H1 (cell line): Measurements from ENCODE around the gene PSMD13. TPM values are rescaled to one million over a fixed set of nuclear protein-coding genes. Genes with fewer than 3 reads are reported as not detected.

ENCODE experiments used
- CTCF ChIA-PET: fragments of 300-600 bp; sonication (Branson Sonifier 250); formaldehyde crosslinking; loops from one replicate; lab custom pipeline; 2021; ENCODE audit not compliant: partially characterized antibody; lab: Charles Lee
- POLR2A ChIA-PET: fragments of 300-600 bp; sonication (Branson Sonifier 250); formaldehyde crosslinking; loops from one replicate; lab custom pipeline; 2021; ENCODE audit warnings: inconsistent platforms; ENCODE audit not compliant: partially characterized antibody; lab: Charles Lee
- DNase-seq, 2 experiments: peaks; one replicate each; pipeline versions ENCODE4 v3.0.0 to v3.0.0-alpha.2; 2010 to 2022; ENCODE audit warnings: low spot score in 2 of 2, low read depth in 1 of 2, mixed read lengths in 1 of 2
- FAIRE-seq: peaks from 2 replicates; lab custom pipeline; 2011; peaks lifted over from hg19 to GRCh38; lab: Jason Lieb, UNC
- H2AFZ ChIP-seq: 2 replicates; pipeline ENCODE4 v1.8.1; 2012; ENCODE audit warnings: low read length, inconsistent platforms
- H2AK5ac ChIP-seq: 2 replicates; pipeline ENCODE4 v1.6.1; 2013; ENCODE audit warnings: low read depth, low read length
- H2BK120ac ChIP-seq: replicated peaks from 2 replicates; pipeline ENCODE3; 2013; ENCODE audit warnings: low read depth, low read length, inconsistent platforms
- H2BK12ac ChIP-seq: 2 replicates; pipeline ENCODE4 v1.6.1; 2013; ENCODE audit warnings: low read depth, low read length
- H2BK15ac ChIP-seq: 2 replicates; pipeline ENCODE4 v1.6.1; 2013; ENCODE audit warnings: low read length
- H2BK20ac ChIP-seq: 2 replicates; pipeline ENCODE4 v1.6.1; 2013; ENCODE audit warnings: low read length
- H2BK5ac ChIP-seq: 2 replicates; pipeline ENCODE4 v1.6.1; 2013; ENCODE audit warnings: low read depth, low read length
- H3K14ac ChIP-seq: 2 replicates; pipeline ENCODE4 v1.6.1; 2013; ENCODE audit warnings: inconsistent platforms; ENCODE audit not compliant: insufficient read length
- H3K18ac ChIP-seq: 2 replicates; pipeline ENCODE4 v1.6.1; 2013; ENCODE audit warnings: low read length; ENCODE audit errors: extremely low read depth
- H3K23ac ChIP-seq: 2 replicates; pipeline ENCODE4 v1.6.1; 2013; ENCODE audit warnings: inconsistent platforms; ENCODE audit not compliant: insufficient read length
- H3K23me2 ChIP-seq: 2 replicates; pipeline ENCODE4 v1.6.1; 2013; ENCODE audit warnings: low read depth, low read length
- H3K27ac ChIP-seq: 2 replicates; pipeline ENCODE4 v1.6.1; 2011; ENCODE audit warnings: low read depth, low read length, inconsistent platforms
- H3K27me3 ChIP-seq, 4 experiments: replicated peaks in 1 of 4; 1 replicate in 1 of 4; 2 replicates in 3 of 4; pipeline versions ENCODE4 v1.6.1 to v1.8.1; 2011 to 2013; ENCODE audit warnings: low read length in 3 of 4, mild to moderate bottlenecking in 3 of 4, inconsistent platforms in 2 of 4, mixed read lengths in 2 of 4, moderate library complexity in 1 of 4; ENCODE audit not compliant: control insufficient read depth in 3 of 4, insufficient read depth in 3 of 4; ENCODE audit errors: extremely low read depth in 1 of 4
- H3K36me3 ChIP-seq, 4 experiments: 2 replicates each; pipeline versions ENCODE4 v1.6.1 to v1.8.1; 2011 to 2013; ENCODE audit warnings: mild to moderate bottlenecking in 4 of 4, low read length in 3 of 4, moderate library complexity in 2 of 4, control low read depth in 1 of 4, inconsistent platforms in 1 of 4; ENCODE audit not compliant: insufficient read depth in 4 of 4, control insufficient read depth in 2 of 4
- H3K4ac ChIP-seq: replicated peaks from 2 replicates; pipeline ENCODE3; 2013; ENCODE audit warnings: low read length, low read depth, mixed read lengths, inconsistent platforms; ENCODE audit not compliant: insufficient read length
- H3K4me1 ChIP-seq, 4 experiments: replicated peaks in 1 of 4; 1 replicate in 1 of 4; 2 replicates in 3 of 4; pipeline versions ENCODE4 v1.6.1 to v1.8.1; 2011 to 2013; ENCODE audit warnings: low read length in 3 of 4, inconsistent platforms in 2 of 4, mixed read lengths in 1 of 4; ENCODE audit not compliant: insufficient read depth in 4 of 4, control insufficient read depth in 3 of 4
- H3K4me2 ChIP-seq, 2 experiments: 2 replicates each; pipeline versions ENCODE4 v1.6.1 to v1.8.1; 2011 to 2013; ENCODE audit warnings: low read depth in 2 of 2, low read length in 2 of 2, control low read depth in 1 of 2, inconsistent platforms in 1 of 2, mild to moderate bottlenecking in 1 of 2; ENCODE audit not compliant: insufficient read depth in 1 of 2
- H3K4me3 ChIP-seq, 4 experiments: fragments of 200-600, 300-600 bp in 1 of 4; sonication (generic), shearing (Covaris generic), sonication (Bioruptor Twin) in 1 of 4; 2 replicates each; pipeline versions ENCODE4 v1.5.1 to v1.8.1; 2011 to 2016; ENCODE audit warnings: low read length in 4 of 4, low read depth in 3 of 4, control low read depth in 2 of 4, inconsistent platforms in 2 of 4, mild to moderate bottlenecking in 2 of 4, mixed read lengths in 1 of 4, moderate library complexity in 1 of 4; ENCODE audit not compliant: insufficient read depth in 2 of 4; ENCODE audit errors: extremely low read depth in 1 of 4
- H3K56ac ChIP-seq: replicated peaks from 2 replicates; pipeline ENCODE3; 2013; ENCODE audit warnings: low read depth, mild to moderate bottlenecking, mixed read lengths, low read length, inconsistent platforms; ENCODE audit not compliant: insufficient read length
- H3K79me1 ChIP-seq: 2 replicates; pipeline ENCODE4 v1.6.1; 2013; ENCODE audit warnings: low read depth, low read length, control low read depth
- H3K79me2 ChIP-seq, 2 experiments: 2 replicates each; pipeline versions ENCODE4 v1.6.1 to v1.8.1; 2012 to 2013; ENCODE audit warnings: low read length in 2 of 2, mild to moderate bottlenecking in 2 of 2, inconsistent platforms in 1 of 2; ENCODE audit not compliant: insufficient read depth in 2 of 2, control insufficient read depth in 1 of 2
- H3K9ac ChIP-seq, 4 experiments: replicated peaks in 1 of 4; 1 replicate in 1 of 4; 2 replicates in 3 of 4; pipeline versions ENCODE4 v1.6.1 to v1.8.1; 2011 to 2013; ENCODE audit warnings: low read depth in 3 of 4, low read length in 3 of 4, control low read depth in 2 of 4, mild to moderate bottlenecking in 2 of 4, moderate library complexity in 2 of 4, inconsistent platforms in 1 of 4; ENCODE audit errors: extremely low read depth in 1 of 4
- H3K9me3 ChIP-seq, 2 experiments: 2 replicates each; pipeline versions ENCODE4 v1.6.1 to v1.8.1; 2012 to 2013; ENCODE audit warnings: mild to moderate bottlenecking in 2 of 2, moderate library complexity in 2 of 2, control low read depth in 1 of 2, inconsistent platforms in 1 of 2, low read depth in 1 of 2, low read length in 1 of 2, mixed read lengths in 1 of 2; ENCODE audit not compliant: insufficient read depth in 2 of 2
- H4K20me1 ChIP-seq, 2 experiments: replicated peaks in 1 of 2; 2 replicates each; pipeline versions ENCODE3 to v1.8.1; 2011 to 2013; ENCODE audit warnings: inconsistent platforms in 2 of 2, low read length in 2 of 2, mild to moderate bottlenecking in 1 of 2; ENCODE audit not compliant: insufficient read depth in 2 of 2, control insufficient read depth in 1 of 2
- H4K5ac ChIP-seq: 2 replicates; pipeline ENCODE4 v1.6.1; 2013; ENCODE audit warnings: low read length, low read depth, mixed read lengths, inconsistent platforms; ENCODE audit not compliant: insufficient read length
- H4K8ac ChIP-seq: 2 replicates; pipeline ENCODE4 v1.8.0; 2013; ENCODE audit warnings: mild to moderate bottlenecking, moderate library complexity, low read length, inconsistent platforms; ENCODE audit not compliant: insufficient read depth; ENCODE audit errors: extremely low read depth
- H4K91ac ChIP-seq: replicated peaks from 2 replicates; pipeline ENCODE3; 2013; ENCODE audit warnings: low read length, mixed read lengths, inconsistent platforms; ENCODE audit not compliant: insufficient read length
- BCL11A ChIP-seq, 2 experiments: IDR thresholded peaks; one replicate each; pipeline ENCODE4 v1.6.1; 2011; ENCODE audit warnings: low read depth in 2 of 2, low read length in 2 of 2, mild to moderate bottlenecking in 2 of 2
- CBX5 ChIP-seq: fragments of 300-800, 300-1000 bp; sonication (generic); IDR thresholded peaks from 2 replicates; pipeline ENCODE4 v1.7.1; 2016; ENCODE audit warnings: antibody characterized with exemption, low read length, low read depth
- CHD2 ChIP-seq: IDR thresholded peaks from 2 replicates; pipeline ENCODE4 v1.6.1; 2012; ENCODE audit warnings: low read length, improper control_type of control experiment
- CTBP2 ChIP-seq: IDR thresholded peaks from 2 replicates; pipeline ENCODE4 v1.7.0; 2011; ENCODE audit warnings: borderline replicate concordance, mild to moderate bottlenecking, moderate library complexity, mixed read lengths, low read length; ENCODE audit not compliant: insufficient read depth, insufficient read length
- CTCF ChIP-seq, 3 experiments: IDR thresholded peaks; 1 replicate in 2 of 3; 2 replicates in 1 of 3; pipeline versions ENCODE4 v1.5.1 to v1.6.1; 2011; ENCODE audit warnings: low read length in 3 of 3, mild to moderate bottlenecking in 3 of 3, inconsistent platforms in 2 of 3, low read depth in 1 of 3, moderate library complexity in 1 of 3; ENCODE audit not compliant: insufficient read depth in 1 of 3; ENCODE audit errors: control extremely low read depth in 1 of 3
- NANOG ChIP-seq: IDR thresholded peaks from 2 replicates; pipeline ENCODE4 v1.6.1; 2011; ENCODE audit warnings: low read length, low read depth, mild to moderate bottlenecking, inconsistent platforms; ENCODE audit not compliant: insufficient read depth, poor library complexity, severe bottlenecking
- RBBP5 ChIP-seq: IDR thresholded peaks from 2 replicates; pipeline ENCODE4 v1.7.1; 2012; ENCODE audit warnings: low read depth, mild to moderate bottlenecking, inconsistent platforms, low read length, moderate library complexity, borderline replicate concordance
- SAP30 ChIP-seq: fragments of 300-600 bp; sonication (generic); IDR thresholded peaks from 2 replicates; pipeline ENCODE4 v1.7.1; 2012; ENCODE audit warnings: low read length, moderate library complexity, mild to moderate bottlenecking, inconsistent platforms; ENCODE audit not compliant: insufficient read depth, insufficient replicate concordance
- SP2 ChIP-seq: IDR thresholded peaks from 2 replicates; pipeline ENCODE4 v1.6.1; 2012; ENCODE audit warnings: mild to moderate bottlenecking, low read length, inconsistent platforms
- SP4 ChIP-seq: IDR thresholded peaks from 2 replicates; pipeline ENCODE4 v1.6.1; 2012; ENCODE audit warnings: low read length, inconsistent platforms
- WGBS, 2 experiments: shearing (Covaris generic) in 1 of 2; methylation state at CpG; one replicate each; pipeline versions ENCODE4 v1.1.6 to v1.1.7; 2013 to 2015; ENCODE audit warnings: low lambda C conversion rate in 2 of 2, mixed read lengths in 2 of 2, inconsistent platforms in 1 of 2, low coverage in 1 of 2, missing lambda C conversion rate in 1 of 2; ENCODE audit not compliant: insufficient replicate concordance in 2 of 2, insufficient coverage in 1 of 2, insufficient read length in 1 of 2; ENCODE audit errors: extremely low coverage in 1 of 2, missing lambda C conversion rate in 1 of 2; 5-methylcytosine and 5-hydroxymethylcytosine counted together
- polyA plus RNA-seq, 7 experiments: library from polyadenylated mRNA; depleted of rRNA in 3 of 7; stranded (reverse) in 5 of 7; unstranded in 2 of 7; fragments of >200 nt in 5 of 7; fragments of 200-250 nt in 2 of 7; gene quantifications; 1 replicate in 5 of 7; 2 replicates in 1 of 7; 4 replicates in 1 of 7; pipeline versions ENCODE4 v1.2.1 to v1.2.3, GENCODE V29; 2011 to 2013; ENCODE audit warnings: missing spikeins in 2 of 7, mixed read lengths in 2 of 7
- total RNA-seq: library from RNA; stranded (reverse); fragmentation: NEBNext Ultra II Directional; extraction: Animal tissue kit (Norgen Biotek cat#: 25700); gene quantifications from 2 replicates; pipeline ENCODE4 v1.2.1, GENCODE V29; 2021

Gene PSMD13
- total and polyA plus RNA-seq, 2 of the 8 experiments (the other 6 are each of a cell fraction or from before 2014, with no cell fraction given), result 121 to 141 TPM

DNA sequence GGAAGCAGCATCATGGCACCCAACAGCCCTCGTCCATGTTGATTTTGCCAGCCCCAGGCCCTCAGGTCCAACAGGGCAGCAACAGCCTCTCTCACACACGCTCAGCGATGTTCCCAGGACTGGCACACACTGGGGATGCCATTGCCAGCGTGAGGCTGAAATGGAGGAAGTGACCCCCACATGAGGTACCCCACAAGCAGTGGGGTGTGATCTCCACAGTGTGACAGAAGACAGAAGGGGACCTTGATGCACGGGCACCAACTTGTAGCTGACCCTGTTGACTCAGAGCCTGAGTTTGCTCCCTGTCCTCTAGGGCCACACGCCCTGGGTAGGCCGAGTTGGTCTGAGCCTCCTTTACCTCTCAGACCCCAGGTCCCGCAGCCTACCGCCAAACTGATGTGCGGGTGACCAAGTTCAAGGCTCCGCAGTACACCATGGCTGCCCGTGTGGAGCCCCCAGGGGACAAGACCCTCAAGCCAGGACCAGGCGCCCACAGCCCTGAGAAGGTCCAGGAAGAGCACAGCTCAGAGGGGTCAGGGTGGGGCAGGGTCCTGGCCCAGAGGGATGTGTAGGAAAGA, 37.7 kb upstream of the PSMD13 start:
- Histone ChIP-seq H4K5ac (no peak overlapping the region), H4K8ac (no peak overlapping the region), H2BK120ac (no peak overlapping the region), H2BK5ac (no peak overlapping the region), H2AFZ (no peak overlapping the region), H3K79me2 (no peaks in the 10 kb centered on the region), H3K56ac (no peak overlapping the region), H3K4me2 (no peak overlapping the region), H3K4me3 (no peak overlapping the region), H2BK15ac (no peak overlapping the region), H3K4me1 (no peaks in the 10 kb centered on the region), H3K27me3 (no peaks in the 10 kb centered on the region), H3K4ac (no peak overlapping the region), H2BK12ac (no peak overlapping the region), H2BK20ac (no peak overlapping the region), H3K9ac (no peak overlapping the region), H4K91ac (no peak overlapping the region), H2AK5ac (no peak overlapping the region), H3K9me3 (peaks cover 0 to 9% of the 10 kb centered on the region in 2 experiments; a peak in 1 of 4 replicates), H4K20me1 (peaks cover 0 to 6% of the 10 kb centered on the region in 2 experiments), H3K27ac (no peak overlapping the region), H3K36me3 (no peaks in the 10 kb centered on the region; a peak in 1 of 8 replicates), H3K23me2 (no peaks in the 10 kb centered on the region), H3K23ac (no peak overlapping the region), H3K79me1 (no peaks in the 10 kb centered on the region), H3K14ac (no peak overlapping the region), H3K18ac (no peak overlapping the region)
- peak in 1 of 2 experiments; percentile 35 for DNase-seq
- FAIRE-seq, result no peak
- 87% methylated on average over 13 of the region's 13 CpGs; no CpG with 5 or more reads in 1 of the 2 experiments for WGBS, 2 experiments
- ChIA-PET CTCF (interaction anchor here (0.8 to 0.9 kb wide), 3 partner anchors 52 to 163 kb away, joined by 3 to 5 read pairs (median 3); no protein-coding TSS in a partner anchor), POLR2A (interaction anchor here (1.2 kb wide), 1 partner anchor 10 kb away, joined by 4 read pairs; no protein-coding TSS in a partner anchor)
- TF ChIP-seq SP2 (no peak), CTCF (IDR thresholded peaks at IDR 0.05; ENCODE audit: control extremely low read depth in 1 of 3, insufficient read depth in 1 of 3, low read depth in 1 of 3, low read length in 3 of 3) (no peak), RBBP5 (no peak), NANOG (no peak), CTBP2 (no peak), BCL11A (IDR thresholded peaks at IDR 0.05; ENCODE audit: low read depth in 2 of 2, low read length in 2 of 2) (no peak), SAP30 (no peak), SP4 (no peak), CHD2 (no peak), CBX5 (no peak)
